HG02981 (cell line): ENCODE data around the gene SNAP29.
"Not testable (repeated sequence)": the region's sequence is repeated elsewhere in the genome, so short reads cannot be mapped to it uniquely, and the experiment has no call there.

Experiments
- ATAC-seq: cut with Tn5 transposase; IDR thresholded peaks from one replicate; pipeline ENCODE4 v1.9.1; 2021; ENCODE audit warnings: mild to moderate bottlenecking, moderate library complexity; ENCODE audit not compliant: unreplicated experiment

The SNAP29 gene

GRCh38 chr22:20927940-20928572, 69.2 kb downstream of the SNAP29 start:
- no peak for ATAC-seq

DNA sequence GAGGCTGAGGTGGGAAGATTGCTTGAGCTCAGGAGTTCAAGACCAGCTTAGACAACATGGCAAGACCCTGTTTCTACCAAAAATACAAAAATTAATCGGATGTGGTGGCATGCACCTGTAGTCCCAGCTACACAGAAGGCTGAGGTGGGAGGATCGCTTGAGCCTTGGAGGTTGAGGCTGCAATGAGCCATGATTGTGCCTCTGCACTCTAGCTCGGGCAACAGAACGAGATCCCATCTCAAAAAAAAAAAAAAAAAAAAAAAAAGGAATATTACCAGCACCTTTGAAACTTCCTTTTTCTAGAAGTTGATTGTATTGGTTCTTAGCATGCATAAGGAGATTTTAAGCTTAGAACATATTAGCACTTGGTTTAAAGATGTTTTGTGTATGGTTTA, 69.8 kb downstream of the SNAP29 start:
- ATAC-seq: no peak

GRCh38 chr22:20930004-20930403, 71.2 kb downstream of the SNAP29 start:
- no peak for ATAC-seq

- not testable (repeated sequence) for ATAC-seq
These were observed 71.6 kb downstream of the SNAP29 start for GRCh38 chr22:20930435-20930834.

DNA sequence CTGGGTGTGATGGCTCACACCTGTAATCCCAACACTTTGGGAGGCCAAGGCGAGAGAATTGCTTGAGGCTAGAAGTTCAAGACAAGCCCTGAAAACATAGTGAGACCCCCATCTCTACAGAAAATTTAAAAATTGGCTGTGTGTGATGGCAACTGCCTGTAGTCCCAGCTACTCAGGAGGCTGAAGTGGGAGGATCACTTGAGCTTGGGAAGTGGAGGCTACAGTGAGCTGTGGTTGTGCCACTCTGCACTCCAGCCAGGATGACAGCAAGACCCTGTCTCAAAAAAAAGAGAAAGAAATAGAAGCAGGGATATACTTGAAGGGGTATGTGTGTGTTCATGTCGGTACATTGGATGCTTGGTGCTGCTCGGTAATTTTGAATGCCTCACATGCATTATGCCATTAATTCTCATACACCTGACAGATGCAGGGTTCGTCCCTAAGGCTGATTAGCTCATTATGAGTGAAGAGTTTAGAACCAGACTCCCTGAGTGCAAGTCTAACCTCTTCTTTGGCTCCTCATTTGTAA, 72.4 kb downstream of the SNAP29 start:
- ATAC-seq: no peak

- no peak for ATAC-seq
These were observed 75.1 kb downstream of the SNAP29 start for GRCh38 chr22:20933910-20934309.

GRCh38 chr22:20935049-20935448, 76.2 kb downstream of the SNAP29 start:
- not testable (repeated sequence) for ATAC-seq

DNA sequence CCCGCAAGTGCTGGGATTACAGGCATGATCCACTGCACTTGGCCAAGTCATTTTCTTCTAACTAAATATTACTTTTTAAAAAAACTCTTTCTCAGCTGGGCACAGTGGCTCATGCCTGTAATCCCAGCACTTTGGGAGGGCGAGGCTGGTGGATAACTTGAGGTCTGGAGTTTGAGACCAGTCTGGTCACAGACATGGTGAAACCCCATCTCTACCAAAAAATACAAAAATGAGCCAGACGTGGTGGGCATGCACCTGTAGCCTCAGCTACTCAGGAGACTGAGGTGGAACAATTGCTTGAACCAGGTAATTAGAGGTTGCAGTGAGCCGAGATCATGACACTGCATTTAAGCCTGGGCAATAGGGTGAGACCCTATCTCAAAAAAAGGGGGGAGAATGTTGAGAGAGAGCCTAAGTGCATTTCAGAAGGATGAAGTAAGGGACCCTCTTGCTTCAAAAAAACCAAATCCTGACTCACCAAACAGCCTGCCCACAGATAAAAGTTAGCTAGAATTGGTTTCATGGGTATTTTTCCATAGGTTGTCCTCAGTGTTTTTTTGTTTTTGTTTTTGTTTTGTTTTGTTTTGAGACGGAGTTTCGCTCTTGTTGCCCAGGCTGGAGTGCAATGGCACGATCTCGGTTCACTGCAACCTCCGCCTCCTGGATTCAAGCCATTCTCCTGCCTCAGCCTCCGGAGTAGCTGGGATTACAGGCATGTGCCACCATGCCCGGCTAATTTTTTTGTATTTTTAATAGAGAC, 77.2 kb downstream of the SNAP29 start:
- ATAC-seq: not testable (repeated sequence)

DNA sequence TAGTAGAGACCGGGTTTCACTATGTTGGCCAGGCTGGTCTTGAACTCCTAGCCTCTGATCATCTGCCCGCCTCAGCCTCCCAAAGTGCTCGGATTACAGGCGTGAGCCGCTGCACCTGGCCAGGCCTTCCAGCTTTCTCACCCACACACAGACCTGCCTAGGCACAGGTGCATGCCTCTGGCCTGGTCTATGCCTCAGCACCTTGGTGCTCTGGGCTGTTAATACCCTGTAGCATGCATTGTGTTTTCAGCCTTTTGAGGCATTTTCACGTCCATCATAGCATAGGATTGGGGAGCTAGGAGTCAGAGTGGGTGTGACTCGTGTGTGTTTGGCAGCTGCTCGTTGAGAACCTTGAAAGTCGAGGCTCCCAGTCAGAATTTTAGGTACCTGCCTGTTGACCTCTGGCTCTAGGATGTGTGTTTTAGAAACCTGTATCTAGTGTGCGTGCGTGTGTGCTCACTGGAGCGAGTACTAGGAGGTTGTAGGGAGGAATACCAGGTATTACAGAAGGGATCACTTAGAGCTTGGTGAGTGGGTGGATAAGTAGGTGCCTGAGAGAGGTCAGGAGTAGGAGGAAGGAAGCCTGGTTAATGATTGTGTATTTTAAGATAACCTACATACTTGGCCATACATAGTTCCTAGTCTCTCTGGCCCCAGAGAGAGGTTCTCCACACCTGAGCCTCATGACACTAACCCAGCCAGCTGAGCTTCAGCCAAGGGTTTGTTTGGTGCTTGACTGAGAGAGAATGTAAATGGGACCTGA, 78.4 kb downstream of the SNAP29 start:
- no peak for ATAC-seq

GRCh38 chr22:20937794-20938671, 79.2 kb downstream of the SNAP29 start:
- ATAC-seq: no peak

DNA sequence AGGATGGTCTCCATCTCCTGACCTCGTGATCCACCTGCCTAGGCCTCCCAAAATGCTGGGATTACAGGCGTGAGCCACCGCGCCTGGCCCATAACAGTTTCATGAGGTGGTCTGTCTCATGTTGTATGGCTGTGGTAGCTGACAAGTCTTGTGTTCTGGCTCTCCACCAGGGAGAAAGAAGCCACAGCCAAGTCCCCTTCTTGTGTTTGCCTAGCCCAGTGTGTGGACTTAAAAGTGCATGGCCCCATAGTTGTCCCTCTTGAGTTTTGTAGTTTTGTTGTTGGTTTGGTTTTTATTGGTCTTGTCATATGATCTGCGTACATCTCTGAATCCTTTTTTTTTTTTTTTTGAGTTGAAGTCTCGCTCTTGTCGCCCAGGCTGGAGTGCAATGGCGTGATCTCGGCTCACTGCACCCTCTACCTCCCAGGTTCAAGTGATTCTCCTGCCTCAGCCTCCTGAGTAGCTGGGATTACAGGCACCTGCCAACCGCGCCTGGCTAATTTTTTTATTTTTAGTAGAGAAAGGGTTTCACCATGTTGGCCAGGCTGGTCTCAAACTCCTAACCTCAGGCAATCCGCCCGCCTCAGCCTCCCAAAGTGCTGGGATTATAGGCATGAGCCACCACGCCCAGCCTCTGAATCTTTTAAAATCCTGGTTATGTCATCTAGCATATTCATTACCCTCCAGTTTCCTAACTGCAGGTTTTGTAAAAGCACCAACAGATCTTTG, 80.8 kb downstream of the SNAP29 start:
- not testable (repeated sequence) for ATAC-seq

- ATAC-seq: no peak
These were observed 81.4 kb downstream of the SNAP29 start for GRCh38 chr22:20940186-20940651.
